ENCODE results near the gene MRPL20.

- no peak for TF ChIP-seq CTCF (IDR thresholded peaks at IDR 0.05)
- TF ChIP-seq EZH2 (IDR thresholded peaks at IDR 0.05), result peak; percentile 46
These were observed 28.2 kb upstream of the MRPL20 start, which contains the start of gene VWA1 for GRCh38 chr1:1435106-1435903.

Measured in neural progenitor cell (in vitro differentiated cells).